Measurements from ENCODE around the gene KPRP.

DNA sequence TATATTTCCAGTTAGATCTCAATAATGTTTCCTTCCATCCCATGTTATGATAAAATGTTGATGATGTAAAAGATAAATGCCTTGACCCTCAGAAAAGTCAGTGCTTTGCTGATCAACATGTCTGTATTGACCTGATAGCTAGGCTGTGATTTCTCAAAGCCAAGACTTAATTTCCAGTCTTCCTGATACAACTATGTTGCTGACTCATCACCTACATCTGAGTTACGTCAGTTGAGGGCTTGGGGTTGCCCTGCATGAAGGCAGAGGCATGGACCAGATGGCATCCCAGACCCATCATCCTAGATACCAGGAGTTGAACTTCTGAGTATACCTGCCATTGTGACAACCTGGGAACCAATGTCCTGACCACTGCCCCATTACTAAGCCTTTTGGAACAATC lies 43.5 kb downstream of the KPRP start:
- no peak for TF ChIP-seq POLR2A (IDR thresholded peaks at IDR 0.05; ENCODE audit: low read depth, low read length)
- TF ChIP-seq PAX5 (IDR thresholded peaks at IDR 0.05; ENCODE audit: insufficient read depth, low read length, severe bottlenecking), result no peak
- no peak for TF ChIP-seq POLR2AphosphoS5 (IDR thresholded peaks at IDR 0.05; ENCODE audit: low read depth, low read length)
- TF ChIP-seq TAF1 (IDR thresholded peaks at IDR 0.05; ENCODE audit: low read depth, low read length), result no peak
